NCI-H2227 (cell line): Measurements from ENCODE around the gene SELENOW.
"Not testable (repeated sequence)": the region's sequence is repeated elsewhere in the genome, so short reads cannot be mapped to it uniquely, and the experiment has no call there.

Experiments used
- DNase-seq: peaks from one replicate; lab custom pipeline; 2025; ENCODE audit not compliant: unreplicated experiment; lab: John Stamatoyannopoulos, UW

SELENOW gene

GRCh38 chr19:47756627-47756929 is 21.9 kb upstream of the SELENOW start:
- DNase-seq, result no peak

- DNase-seq, result no peak
These were observed 21.4 kb upstream of the SELENOW start for GRCh38 chr19:47756953-47757608.

- DNase-seq, result no peak
These were observed 20.7 kb upstream of the SELENOW start for GRCh38 chr19:47757617-47758442.

GRCh38 chr19:47758443-47758804 is 20.1 kb upstream of the SELENOW start:
- DNase-seq, result no peak

- DNase-seq, result no peak
These were observed 17.9 kb upstream of the SELENOW start for GRCh38 chr19:47760632-47760999.

- no peak for DNase-seq
These were observed 16.9 kb upstream of the SELENOW start for GRCh38 chr19:47761566-47761965.

GRCh38 chr19:47762151-47762550 is 16.4 kb upstream of the SELENOW start:
- no peak for DNase-seq

- DNase-seq, result no peak
These were observed 15.7 kb upstream of the SELENOW start for GRCh38 chr19:47762615-47763308.

GRCh38 chr19:47764705-47765104 is 13.8 kb upstream of the SELENOW start:
- not testable (repeated sequence) for DNase-seq

- no peak for DNase-seq
These were observed 12.8 kb upstream of the SELENOW start for GRCh38 chr19:47765523-47766358.

- no peak for DNase-seq
These were observed 12.2 kb upstream of the SELENOW start for GRCh38 chr19:47766359-47766620.

- DNase-seq, result no peak
These were observed 11.8 kb upstream of the SELENOW start for GRCh38 chr19:47766670-47767069.

GRCh38 chr19:47767349-47767748 is 11.2 kb upstream of the SELENOW start:
- no peak for DNase-seq

- DNase-seq, result no peak
These were observed 9.9 kb upstream of the SELENOW start for GRCh38 chr19:47768604-47769003.

- DNase-seq, result no peak
These were observed 9.0 kb upstream of the SELENOW start for GRCh38 chr19:47769534-47769933.

- DNase-seq, result not testable (repeated sequence)
These were observed 7.2 kb upstream of the SELENOW start for GRCh38 chr19:47771291-47771690.

- no peak for DNase-seq
These were observed 1.9 kb upstream of the SELENOW start for GRCh38 chr19:47776568-47776967.

- not testable (repeated sequence) for DNase-seq
These were observed 1.1 kb upstream of the SELENOW start for GRCh38 chr19:47777245-47778048.

- DNase-seq, result no peak
These were observed 450 bp downstream of the SELENOW start for GRCh38 chr19:47778954-47779351.

- DNase-seq, result no peak
These were observed 1.2 kb downstream of the SELENOW start for GRCh38 chr19:47779524-47780214.
